ENCODE results near the gene IPO11.

- TF ChIP-seq CTCF (IDR thresholded peaks at IDR 0.05) (no peak), EZH2 (IDR thresholded peaks at IDR 0.05) (no peak), EZH2phosphoT487 (IDR thresholded peaks at IDR 0.05) (no peak)
These were observed 162.0 kb downstream of the IPO11 start for GRCh38 chr5:62574599-62574998.
